Measurements from ENCODE around the gene NDOR1. TPM values are rescaled to one million over a fixed set of nuclear protein-coding genes. Genes with fewer than 3 reads are reported as not detected.

The NDOR1 gene
- total RNA-seq, 4 donors from 2014 or later, result 5.6 to 6.6 (median 6.1) TPM

- no peak for DNase-seq (ENCODE audit: low spot score)
- TF ChIP-seq, protein P1, sequence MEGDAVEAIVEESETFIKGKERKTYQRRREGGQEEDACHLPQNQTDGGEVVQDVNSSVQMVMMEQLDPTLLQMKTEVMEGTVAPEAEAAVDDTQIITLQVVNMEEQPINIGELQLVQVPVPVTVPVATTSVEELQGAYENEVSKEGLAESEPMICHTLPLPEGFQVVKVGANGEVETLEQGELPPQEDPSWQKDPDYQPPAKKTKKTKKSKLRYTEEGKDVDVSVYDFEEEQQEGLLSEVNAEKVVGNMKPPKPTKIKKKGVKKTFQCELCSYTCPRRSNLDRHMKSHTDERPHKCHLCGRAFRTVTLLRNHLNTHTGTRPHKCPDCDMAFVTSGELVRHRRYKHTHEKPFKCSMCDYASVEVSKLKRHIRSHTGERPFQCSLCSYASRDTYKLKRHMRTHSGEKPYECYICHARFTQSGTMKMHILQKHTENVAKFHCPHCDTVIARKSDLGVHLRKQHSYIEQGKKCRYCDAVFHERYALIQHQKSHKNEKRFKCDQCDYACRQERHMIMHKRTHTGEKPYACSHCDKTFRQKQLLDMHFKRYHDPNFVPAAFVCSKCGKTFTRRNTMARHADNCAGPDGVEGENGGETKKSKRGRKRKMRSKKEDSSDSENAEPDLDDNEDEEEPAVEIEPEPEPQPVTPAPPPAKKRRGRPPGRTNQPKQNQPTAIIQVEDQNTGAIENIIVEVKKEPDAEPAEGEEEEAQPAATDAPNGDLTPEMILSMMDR (IDR thresholded peaks at IDR 0.05), result no peak
Measured at GRCh38 chr9:137266162-137266527, 60.6 kb downstream of the NDOR1 start.

More at GRCh38 chr9:137266162-137266527, 60.6 kb downstream of the NDOR1 start:
- ATAC-seq (ENCODE audit: low FRiP score), result no peak

Small RNAs within 50 kb of the gene (small RNA-seq; reads per million reads assigned to genes)
- not detected for gene MIR3621

Other genes starting within 250 kb of the NDOR1 start
- gene PTGDS, start 228.2 kb upstream of the NDOR1 start, total RNA-seq, result 100 to 1,000 TPM in 2 of 4 donors, 10 to 100 TPM in 2; 76.9 to 173 (median 118) TPM
- under 1 TPM in 3 of 4 donors, not detected in 1; 0.28 to 0.47 (median 0.36) TPM for gene LCNL1, start 222.7 kb upstream of the NDOR1 start, total RNA-seq
- 10 to 100 TPM; 22.0 to 37.0 (median 31.6) TPM for gene PAXX, start 213.3 kb upstream of the NDOR1 start, total RNA-seq
- gene CLIC3, start 209.1 kb upstream of the NDOR1 start, total RNA-seq, result 1 to 10 TPM in 3 of 4 donors, under 1 TPM in 1; 0.95 to 9.7 (median 4.7) TPM
- gene ABCA2, start 177.5 kb upstream of the NDOR1 start, total RNA-seq, result 10 to 100 TPM; 15.4 to 31.5 (median 25.9) TPM
- 1 to 10 TPM in 1 of 4 donors, under 1 TPM in 2, not detected in 1; 0.19 to 3.6 (median 0.31) TPM for gene FUT7, start 173.6 kb upstream of the NDOR1 start, total RNA-seq
- gene NPDC1, start 159.5 kb upstream of the NDOR1 start, total RNA-seq, result 10 to 100 TPM; 37.2 to 70.5 (median 58.5) TPM
- gene ENTPD2, start 151.6 kb upstream of the NDOR1 start, total RNA-seq, result under 1 TPM in 3 of 4 donors, not detected in 1; 0.25 to 0.72 (median 0.28) TPM
- 1 to 10 TPM in 1 of 4 donors, under 1 TPM in 2, not detected in 1; 0.13 to 1.8 (median 0.37) TPM for gene SAPCD2, start 135.1 kb upstream of the NDOR1 start, total RNA-seq
- 10 to 100 TPM in 2 of 4 donors, 1 to 10 TPM in 2; 5.2 to 12.8 (median 9.7) TPM for gene UAP1L1, start 128.2 kb upstream of the NDOR1 start, total RNA-seq
- 10 to 100 TPM; 30.2 to 39.9 (median 33.9) TPM for gene MAN1B1, start 118.7 kb upstream of the NDOR1 start, total RNA-seq
- 100 to 1,000 TPM in 3 of 4 donors, 10 to 100 TPM in 1; 91.8 to 132 (median 119) TPM for gene DPP7, start 91.0 kb upstream of the NDOR1 start, total RNA-seq
- not detected for gene GRIN1, start 66.5 kb upstream of the NDOR1 start, total RNA-seq
- gene LRRC26, start 35.6 kb upstream of the NDOR1 start, total RNA-seq, result not detected
- gene TMEM210, start 33.6 kb upstream of the NDOR1 start, total RNA-seq, result not detected
- 10 to 100 TPM; 17.4 to 38.8 (median 22.8) TPM for gene ANAPC2, start 17.1 kb upstream of the NDOR1 start, total RNA-seq
- 10 to 100 TPM; 51.2 to 78.2 (median 67.1) TPM for gene SSNA1, start 17.0 kb upstream of the NDOR1 start, total RNA-seq
- gene TPRN, start 5.0 kb upstream of the NDOR1 start, total RNA-seq, result 1 to 10 TPM; 3.6 to 6.5 (median 4.9) TPM
- 10 to 100 TPM; 21.6 to 29.1 (median 27.1) TPM for gene TMEM203, start 52 bp upstream of the NDOR1 start, total RNA-seq
- 1 to 10 TPM in 1 of 4 donors, under 1 TPM in 2, not detected in 1; 0.65 to 1.0 (median 0.72) TPM for gene RNF208, start 16.5 kb downstream of the NDOR1 start, total RNA-seq
- gene CYSRT1, start 19.5 kb downstream of the NDOR1 start, total RNA-seq, result under 1 TPM in 3 of 4 donors, not detected in 1; 0.36 to 0.65 (median 0.38) TPM
- gene RNF224, start 21.8 kb downstream of the NDOR1 start, total RNA-seq, result under 1 TPM in 1 of 4 donors, not detected in 3; 0.19 TPM
- not detected for gene SLC34A3, start 25.2 kb downstream of the NDOR1 start, total RNA-seq
- gene TUBB4B, start 35.6 kb downstream of the NDOR1 start, total RNA-seq, result 100 to 1,000 TPM; 197 to 452 (median 288) TPM
- under 1 TPM in 1 of 4 donors, not detected in 3; 0.56 TPM for gene STPG3, start 45.6 kb downstream of the NDOR1 start, total RNA-seq
- 10 to 100 TPM; 22.2 to 42.8 (median 34.2) TPM for gene NELFB, start 49.6 kb downstream of the NDOR1 start, total RNA-seq
- gene TOR4A, start 72.0 kb downstream of the NDOR1 start, total RNA-seq, result 10 to 100 TPM in 3 of 4 donors, 1 to 10 TPM in 1; 9.8 to 17.7 (median 11.6) TPM
- gene NRARP, start 96.6 kb downstream of the NDOR1 start, total RNA-seq, result 10 to 100 TPM in 1 of 4 donors, 1 to 10 TPM in 3; 4.6 to 12.3 (median 7.2) TPM
- gene EXD3, start 217.5 kb downstream of the NDOR1 start, total RNA-seq, result 10 to 100 TPM in 3 of 4 donors, 1 to 10 TPM in 1; 8.3 to 18.3 (median 10.5) TPM
- gene NOXA1, start 217.7 kb downstream of the NDOR1 start, total RNA-seq, result 1 to 10 TPM in 3 of 4 donors, under 1 TPM in 1; 0.84 to 3.8 (median 2.1) TPM
- not detected for gene ENTPD8, start 235.7 kb downstream of the NDOR1 start, total RNA-seq